Adipocyte (in vitro differentiated cells): ENCODE results near the gene MBOAT2.

Source experiments
- DNase-seq: peaks from one replicate; pipeline ENCODE4 v3.0.0-alpha.2; 2015; ENCODE audit warnings: low read depth
- H3K27me3 ChIP-seq: replicated peaks from 2 replicates; pipeline ENCODE4 v1.7.0; 2013; ENCODE audit warnings: mild to moderate bottlenecking, low read length, moderate library complexity; ENCODE audit not compliant: control insufficient read depth, insufficient read depth
- H3K36me3 ChIP-seq: 2 replicates; pipeline ENCODE4 v1.7.0; 2013; ENCODE audit warnings: low read length, mild to moderate bottlenecking, moderate library complexity; ENCODE audit not compliant: control insufficient read depth, insufficient read depth, severe bottlenecking
- H3K4me1 ChIP-seq: 2 replicates; pipeline ENCODE4 v1.7.0; 2013; ENCODE audit warnings: mild to moderate bottlenecking, low read length, moderate library complexity; ENCODE audit not compliant: control insufficient read depth, insufficient read depth
- H3K4me3 ChIP-seq: 2 replicates; pipeline ENCODE4 v1.7.0; 2013; ENCODE audit warnings: mild to moderate bottlenecking, low read length, moderate library complexity
- H3K9ac ChIP-seq: 2 replicates; pipeline ENCODE4 v1.7.0; 2013; ENCODE audit warnings: mild to moderate bottlenecking, low read length, moderate library complexity
- H3K9me3 ChIP-seq: 2 replicates; pipeline ENCODE4 v1.7.0; 2013; ENCODE audit warnings: mild to moderate bottlenecking, low read length, moderate library complexity; ENCODE audit not compliant: control insufficient read depth

The MBOAT2 gene

DNA sequence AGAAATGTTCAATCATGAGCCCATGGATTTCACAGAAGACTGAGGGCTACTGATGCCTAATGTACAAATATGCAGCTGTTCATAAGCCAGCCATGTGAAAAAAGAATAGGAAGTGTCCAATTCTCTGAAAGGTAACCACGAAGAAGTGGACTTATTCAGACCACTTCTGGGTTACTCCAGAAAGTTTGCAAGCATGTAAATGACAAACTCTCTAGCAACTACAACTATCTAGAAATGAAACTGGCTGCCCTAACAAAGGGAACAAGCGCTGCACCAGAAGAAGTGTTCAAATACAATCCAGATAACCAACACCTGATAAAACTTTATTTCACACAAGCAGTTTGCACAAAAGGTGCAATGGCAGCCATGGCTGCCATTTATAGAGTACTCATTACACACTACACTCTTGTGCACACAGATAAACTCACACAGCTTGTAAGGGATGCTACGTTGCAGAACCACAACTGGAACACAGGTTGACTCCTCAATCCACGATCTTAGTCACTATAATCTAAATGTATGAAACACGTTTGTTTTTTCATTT lies 13.9 kb downstream of the MBOAT2 start:
- H3K36me3 ChIP-seq, result no peaks in the 10 kb centered on the region
- H3K4me3 ChIP-seq, result no peak overlapping the region
- DNase-seq, result no peak
- H3K27me3 ChIP-seq, result no peaks in the 10 kb centered on the region
- no peaks in the 10 kb centered on the region for H3K9me3 ChIP-seq
- peaks cover 42% of the 10 kb centered on the region for H3K4me1 ChIP-seq
- H3K9ac ChIP-seq, result no peak overlapping the region

DNA sequence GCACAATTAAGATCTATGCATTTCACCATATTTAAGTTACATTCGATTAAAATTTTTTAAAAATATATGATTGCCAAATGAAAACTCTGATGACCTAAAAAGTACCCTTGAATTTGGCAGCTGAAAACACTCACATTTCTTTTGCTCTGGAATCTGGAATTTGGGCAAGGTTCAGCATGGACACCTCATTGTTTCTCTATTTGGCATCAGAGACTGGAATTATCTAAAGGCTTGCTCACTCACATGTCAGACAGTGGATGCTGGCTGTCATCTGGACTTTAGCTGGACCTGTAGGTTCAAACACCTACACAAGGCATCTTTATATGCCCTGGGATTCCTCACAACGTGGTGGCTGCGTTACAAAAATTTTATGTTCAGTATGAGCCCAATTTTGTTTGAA lies 16.1 kb downstream of the MBOAT2 start:
- peaks cover 49% of the 10 kb centered on the region for H3K4me1 ChIP-seq
- no peaks in the 10 kb centered on the region for H3K9me3 ChIP-seq
- H3K36me3 ChIP-seq, result no peaks in the 10 kb centered on the region
- H3K9ac ChIP-seq, result no peak overlapping the region
- peak; percentile 51 for DNase-seq
- H3K27me3 ChIP-seq, result no peaks in the 10 kb centered on the region
- H3K4me3 ChIP-seq, result no peak overlapping the region

DNA sequence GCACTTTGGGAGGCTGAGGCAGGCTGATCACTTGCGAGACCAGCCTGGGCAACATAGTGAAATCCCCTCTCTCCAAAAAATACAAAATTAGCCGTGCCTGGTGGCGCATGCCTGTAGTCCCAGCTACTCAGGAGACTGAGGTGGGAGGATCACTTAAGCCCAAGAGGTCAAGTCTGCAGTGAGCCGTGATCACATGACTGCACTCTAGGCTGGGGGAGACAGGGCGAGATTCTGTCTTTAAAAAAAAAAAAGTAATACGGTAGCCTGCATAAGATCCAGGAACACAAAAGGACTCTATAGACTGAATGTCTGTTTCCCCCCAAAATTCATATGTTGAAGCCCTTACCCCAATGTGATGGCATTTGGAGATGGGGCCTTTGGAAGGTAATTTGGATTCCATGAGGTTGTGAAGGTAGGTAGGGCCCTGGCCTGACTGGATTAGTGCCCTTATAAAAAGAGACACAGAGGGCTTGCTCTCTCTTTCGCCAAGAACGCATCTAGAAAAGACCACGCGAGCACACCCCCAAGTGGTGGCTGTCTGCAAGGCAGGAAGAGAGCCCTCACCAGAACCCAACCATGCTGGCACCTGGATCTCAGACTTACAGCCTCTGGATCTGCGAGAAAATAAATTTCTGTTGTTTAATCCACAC lies 17.0 kb downstream of the MBOAT2 start:
- DNase-seq, result no peak
- Histone ChIP-seq H3K9ac (no peak overlapping the region), H3K9me3 (no peaks in the 10 kb centered on the region), H3K36me3 (no peaks in the 10 kb centered on the region), H3K4me1 (peaks cover 49% of the 10 kb centered on the region), H3K27me3 (no peaks in the 10 kb centered on the region), H3K4me3 (no peak overlapping the region)

DNA sequence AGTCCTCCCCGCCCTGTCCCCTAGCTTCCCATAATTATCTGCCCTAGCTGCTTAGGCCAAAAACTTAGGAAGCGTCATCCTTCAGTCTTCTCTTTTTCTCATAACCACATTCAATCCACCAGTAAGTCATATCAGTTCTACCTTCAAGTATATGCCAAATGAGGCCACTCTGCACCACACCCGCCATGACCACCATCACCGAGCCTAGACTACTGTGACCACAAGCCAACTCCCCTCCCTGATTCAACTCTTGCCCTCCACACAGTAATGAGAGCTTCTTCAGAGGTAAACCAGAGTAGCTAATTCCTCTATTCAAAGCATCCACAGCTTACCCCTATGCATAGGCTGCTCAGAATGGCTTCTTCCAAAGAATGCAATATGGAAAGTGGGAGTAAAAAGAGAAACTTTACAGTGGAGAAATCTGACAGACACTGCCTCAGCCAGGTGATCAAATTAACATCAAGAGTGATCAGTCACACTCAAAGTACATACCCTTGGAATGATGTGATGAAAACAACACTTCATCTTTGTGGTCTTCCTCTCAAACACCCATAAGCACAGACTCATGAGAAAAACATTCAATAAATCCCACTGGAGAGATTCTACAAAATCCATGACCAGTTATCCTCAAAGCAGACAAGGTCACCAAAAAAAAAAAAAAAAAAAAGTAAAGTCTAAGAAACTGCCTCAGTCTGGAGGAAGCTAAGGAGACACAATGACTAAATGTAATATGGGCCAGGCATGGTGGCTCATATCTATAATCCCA lies 17.7 kb downstream of the MBOAT2 start:
- Histone ChIP-seq H3K9me3 (no peaks in the 10 kb centered on the region), H3K27me3 (no peaks in the 10 kb centered on the region), H3K36me3 (no peaks in the 10 kb centered on the region), H3K4me1 (peaks cover 49% of the 10 kb centered on the region), H3K4me3 (no peak overlapping the region), H3K9ac (no peak overlapping the region)
- no peak for DNase-seq

DNA sequence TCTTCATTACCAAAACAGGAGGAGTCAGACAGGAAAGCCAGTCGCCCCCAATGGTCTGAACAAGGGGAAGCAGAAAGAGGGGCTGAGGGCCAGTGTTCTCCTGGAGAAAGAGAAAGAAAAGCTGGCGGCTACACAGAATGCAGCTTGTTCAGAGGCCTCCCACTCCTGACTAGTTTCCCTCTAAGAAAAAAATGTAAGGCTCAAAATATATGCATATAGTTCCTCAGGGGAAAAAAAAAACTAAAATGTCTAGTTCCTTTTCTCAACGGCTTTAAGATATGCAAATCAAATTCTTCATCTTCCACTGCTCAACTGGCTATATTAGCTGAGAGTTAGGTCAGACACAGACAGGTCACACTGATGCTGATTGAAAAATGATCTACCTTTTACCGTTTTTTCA lies 18.6 kb downstream of the MBOAT2 start:
- peak; percentile 26 for DNase-seq
- Histone ChIP-seq H3K9ac (no peak overlapping the region), H3K36me3 (no peaks in the 10 kb centered on the region), H3K4me1 (peaks cover 49% of the 10 kb centered on the region), H3K9me3 (no peaks in the 10 kb centered on the region), H3K4me3 (no peak overlapping the region), H3K27me3 (no peaks in the 10 kb centered on the region)

DNA sequence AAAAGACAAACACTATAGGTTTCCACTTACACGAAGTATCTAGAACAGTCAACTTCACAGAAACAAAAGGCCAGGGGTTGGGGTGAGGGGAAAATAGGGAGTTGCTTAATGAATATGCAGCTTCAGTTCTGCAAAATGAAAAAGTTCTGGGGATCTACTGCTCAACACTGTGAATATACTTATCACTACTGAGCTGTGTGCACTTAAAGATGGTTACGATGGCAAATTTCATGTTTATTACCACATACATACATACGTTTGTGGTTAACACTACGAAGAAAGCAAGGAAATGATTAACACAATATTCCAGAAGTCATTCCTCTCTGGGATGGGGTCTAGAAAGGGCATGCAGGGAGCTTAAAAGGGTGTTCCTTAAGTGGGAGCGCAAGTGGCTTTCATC lies 19.3 kb downstream of the MBOAT2 start:
- peak; percentile 30 for DNase-seq
- Histone ChIP-seq H3K4me1 (peaks cover 48% of the 10 kb centered on the region), H3K27me3 (no peaks in the 10 kb centered on the region), H3K4me3 (no peak overlapping the region), H3K9me3 (no peaks in the 10 kb centered on the region), H3K36me3 (no peaks in the 10 kb centered on the region), H3K9ac (peak overlapping the region; percentile 29)

DNA sequence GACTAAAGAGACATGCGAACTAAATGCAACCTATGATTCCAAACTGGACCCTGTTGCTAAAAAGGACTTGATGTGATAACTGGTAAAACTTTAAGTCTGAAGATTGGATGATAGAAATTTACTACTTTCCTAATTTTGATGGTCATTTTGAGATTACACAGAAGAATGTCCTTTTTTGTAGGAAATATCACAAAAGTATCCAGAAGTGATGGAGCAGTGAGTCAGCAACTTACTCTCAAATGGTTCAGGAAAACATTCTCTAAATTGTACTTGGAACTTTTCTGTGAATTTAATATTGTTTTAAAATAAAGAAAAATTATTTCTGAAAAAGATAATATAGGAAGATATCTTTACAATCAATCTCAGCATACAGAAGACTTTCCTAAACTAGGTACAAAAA lies 19.9 kb downstream of the MBOAT2 start:
- H3K9me3 ChIP-seq, result no peaks in the 10 kb centered on the region
- H3K27me3 ChIP-seq, result no peaks in the 10 kb centered on the region
- H3K4me1 ChIP-seq, result peaks cover 43% of the 10 kb centered on the region

DNA sequence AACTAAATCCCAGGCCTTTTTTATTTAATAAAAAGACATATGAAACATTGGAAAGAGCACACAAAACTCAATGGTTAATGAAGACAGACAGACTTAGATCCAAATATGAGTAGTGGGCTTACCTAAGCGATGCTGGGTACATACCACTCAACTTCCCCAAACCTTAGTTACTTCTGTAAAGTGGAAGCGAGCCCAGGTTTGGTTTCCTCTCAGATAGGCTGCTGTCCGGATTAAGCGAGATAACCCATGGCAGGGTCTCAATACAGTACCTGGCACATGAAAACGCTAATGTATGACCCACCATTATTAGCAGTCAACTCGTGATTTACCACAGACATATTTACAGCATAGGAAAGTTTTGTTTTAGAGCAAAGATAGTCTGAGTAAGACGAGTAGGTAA lies 21.6 kb downstream of the MBOAT2 start:
- DNase-seq, result no peak
- H3K36me3 ChIP-seq, result no peaks in the 10 kb centered on the region
- no peaks in the 10 kb centered on the region for H3K9me3 ChIP-seq
- H3K27me3 ChIP-seq, result no peaks in the 10 kb centered on the region
- no peak overlapping the region for H3K9ac ChIP-seq
- peaks cover 29% of the 10 kb centered on the region for H3K4me1 ChIP-seq
- H3K4me3 ChIP-seq, result no peak overlapping the region

More for the DNA sequence above, 19.9 kb downstream of the MBOAT2 start:
- DNase-seq, result peak; percentile 29
- Histone ChIP-seq H3K36me3 (no peaks in the 10 kb centered on the region), H3K9ac (peak overlapping the region; percentile 29), H3K4me3 (no peak overlapping the region)

DNA sequence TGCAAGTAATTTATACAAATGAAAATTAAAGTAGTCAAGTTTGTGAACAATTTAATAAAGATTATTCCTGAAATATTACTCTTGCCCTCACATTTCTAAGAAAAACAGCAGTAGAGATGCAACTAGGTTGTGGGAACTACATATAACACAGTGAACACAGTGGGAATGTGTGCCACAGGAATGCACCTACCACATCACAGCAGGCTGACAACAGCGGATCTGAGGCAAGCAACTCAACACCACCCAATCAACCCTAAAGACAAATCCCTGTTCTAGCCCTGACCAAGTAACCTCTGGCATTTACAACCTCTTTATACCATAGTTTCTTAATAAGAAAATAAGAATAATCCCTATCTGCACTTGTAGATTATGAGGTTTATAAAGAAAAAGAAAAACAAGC lies 23.4 kb downstream of the MBOAT2 start:
- DNase-seq, result no peak
- peaks cover 13% of the 10 kb centered on the region for H3K4me1 ChIP-seq
- no peaks in the 10 kb centered on the region for H3K27me3 ChIP-seq
- no peak overlapping the region for H3K9ac ChIP-seq
- H3K36me3 ChIP-seq, result no peaks in the 10 kb centered on the region
- H3K4me3 ChIP-seq, result no peak overlapping the region
- no peaks in the 10 kb centered on the region for H3K9me3 ChIP-seq

DNA sequence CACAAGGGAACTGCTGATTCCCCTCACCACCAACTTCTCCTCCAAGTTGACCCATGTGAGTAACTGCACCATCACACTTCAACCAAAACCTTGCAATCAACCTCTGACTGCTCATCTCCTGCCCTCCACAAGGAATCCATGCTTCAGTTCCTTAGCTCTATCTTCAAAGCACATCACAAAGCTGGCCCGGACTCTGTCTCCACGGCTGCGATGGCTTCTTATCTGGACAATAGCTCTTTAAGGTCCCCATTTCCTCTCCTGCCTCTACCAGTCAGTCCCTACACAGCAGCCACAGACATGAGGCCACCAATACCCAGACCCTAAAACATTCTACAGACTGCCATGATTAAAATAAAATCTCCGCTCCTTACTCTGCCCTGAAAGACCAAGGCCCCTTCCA lies 25.7 kb downstream of the MBOAT2 start:
- H3K27me3 ChIP-seq, result no peaks in the 10 kb centered on the region
- no peaks in the 10 kb centered on the region for H3K9me3 ChIP-seq
- no peaks in the 10 kb centered on the region for H3K36me3 ChIP-seq
- H3K4me1 ChIP-seq, result peaks cover 4% of the 10 kb centered on the region
- no peak overlapping the region for H3K4me3 ChIP-seq
- no peak overlapping the region for H3K9ac ChIP-seq
- no peak for DNase-seq

DNA sequence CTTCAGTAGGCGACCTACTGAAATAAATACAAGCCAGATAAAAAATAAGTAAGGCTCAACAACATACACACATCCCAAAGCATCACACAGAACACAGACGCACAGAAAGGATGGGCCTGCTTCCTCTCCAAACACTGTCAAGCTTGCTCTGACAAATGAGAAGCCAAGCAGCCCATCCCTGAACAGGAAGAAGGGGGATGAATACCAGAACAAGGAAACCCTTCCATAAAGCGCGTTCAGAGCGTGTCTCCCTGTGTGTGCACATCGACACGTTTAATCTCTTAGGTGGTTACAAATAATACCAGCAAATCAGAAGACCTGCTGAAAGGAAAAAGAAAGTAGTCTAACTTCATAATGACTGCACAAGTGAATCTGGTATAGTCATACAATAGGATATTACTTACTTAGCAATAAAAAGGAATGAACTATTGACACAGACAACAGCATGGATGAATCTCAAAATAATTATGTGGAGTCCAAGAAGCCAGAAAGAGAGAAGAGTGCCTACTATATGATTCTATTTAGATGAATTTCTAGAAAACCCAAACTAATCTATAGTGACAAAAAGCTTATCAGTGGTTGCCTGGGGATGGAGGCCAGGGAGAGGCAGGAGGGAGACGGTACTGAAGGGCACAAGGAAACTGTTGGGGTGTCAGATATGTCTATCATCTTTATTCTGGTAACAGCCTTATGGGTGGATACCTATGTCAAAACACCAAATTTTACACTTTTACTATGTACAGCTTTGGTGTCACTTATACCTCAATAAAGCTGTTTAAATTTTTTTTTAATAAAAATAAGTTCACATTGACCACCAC lies 26.8 kb downstream of the MBOAT2 start:
- H3K36me3 ChIP-seq, result no peaks in the 10 kb centered on the region
- no peaks in the 10 kb centered on the region for H3K9me3 ChIP-seq
- no peak for DNase-seq

More for the DNA sequence above, 26.8 kb downstream of the MBOAT2 start:
- Histone ChIP-seq H3K9ac (no peak overlapping the region), H3K27me3 (no peaks in the 10 kb centered on the region), H3K4me3 (no peak overlapping the region), H3K4me1 (peaks cover 4% of the 10 kb centered on the region)
